ENCODE data around the gene ZSWIM1. TPM values are rescaled to one million over a fixed set of nuclear protein-coding genes. Genes with fewer than 3 reads are reported as not detected.

ZSWIM1 gene
- total RNA-seq, 1 donor from 2014 or later: 12.0 TPM

- H3K9me3 Mint-ChIP-seq: no peaks in the 10 kb centered on the region
- no peak for DNase-seq (ENCODE audit: low spot score in 2 of 2, unreplicated experiment in 2 of 2)
- H3K4me3 Mint-ChIP-seq: no peak overlapping the region
- H3K27ac Mint-ChIP-seq: no peak overlapping the region
- peaks cover 12% of the 10 kb centered on the region for H3K36me3 Mint-ChIP-seq
- peaks cover 13% of the 10 kb centered on the region for H3K4me1 Mint-ChIP-seq
- TF ChIP-seq CTCF (IDR thresholded peaks at IDR 0.05; ENCODE audit: unreplicated experiment): no peak
- H3K27me3 Mint-ChIP-seq (ENCODE audit: low read depth): no peaks in the 10 kb centered on the region
Measured at GRCh38 chr20:45886590-45887345, 5.7 kb downstream of the ZSWIM1 start.

GRCh38 chr20:45887346-45887715, 6.3 kb downstream of the ZSWIM1 start, which contains the start of gene SPATA25:
Gene SPATA25 (minus strand): TSS chr20:45887622. CDS start chr20:45887590, 32 bp downstream.
- Mint-ChIP-seq H3K27ac (no peak within 1 kb of the TSS), H3K27me3 (ENCODE audit: low read depth) (no peaks in the 10 kb centered on the region), H3K4me3 (no peak within 1 kb of the TSS), H3K4me1 (peaks cover 13% of the 10 kb centered on the region), H3K9me3 (no peaks in the 10 kb centered on the region), H3K36me3 (peaks cover 12% of the 10 kb centered on the region)
- DNase-seq (ENCODE audit: low spot score in 2 of 2, unreplicated experiment in 2 of 2): no peak
- no peak for TF ChIP-seq CTCF (IDR thresholded peaks at IDR 0.05; ENCODE audit: unreplicated experiment)

GRCh38 chr20:45888681-45889080, 7.7 kb downstream of the ZSWIM1 start:
- no peaks in the 10 kb centered on the region for H3K9me3 Mint-ChIP-seq
- no peak overlapping the region for H3K4me3 Mint-ChIP-seq
- no peak for TF ChIP-seq CTCF (IDR thresholded peaks at IDR 0.05; ENCODE audit: unreplicated experiment)
- no peaks in the 10 kb centered on the region for H3K27me3 Mint-ChIP-seq (ENCODE audit: low read depth)
- DNase-seq (ENCODE audit: low spot score in 2 of 2, unreplicated experiment in 2 of 2): no peak
- peaks cover 2% of the 10 kb centered on the region for H3K36me3 Mint-ChIP-seq
- peaks cover 14% of the 10 kb centered on the region for H3K4me1 Mint-ChIP-seq
- H3K27ac Mint-ChIP-seq: no peak overlapping the region

- TF ChIP-seq CTCF (IDR thresholded peaks at IDR 0.05; ENCODE audit: unreplicated experiment): peak; percentile 51
- Mint-ChIP-seq H3K27ac (peak overlapping the region; percentile 96), H3K27me3 (ENCODE audit: low read depth) (no peaks in the 10 kb centered on the region), H3K9me3 (no peaks in the 10 kb centered on the region), H3K4me1 (peaks cover 14% of the 10 kb centered on the region), H3K36me3 (peaks cover 2% of the 10 kb centered on the region), H3K4me3 (peak overlapping the region; percentile 92)
- DNase-seq (ENCODE audit: low spot score in 2 of 2, unreplicated experiment in 2 of 2): peak; percentile 70 to 83
Measured at GRCh38 chr20:45890077-45890984, 9.3 kb downstream of the ZSWIM1 start.

GRCh38 chr20:45890985-45891983, 10.3 kb downstream of the ZSWIM1 start, which contains the start of the genes CTSA and NEURL2:
Gene CTSA (plus strand): TSS chr20:45891335. CDS start chr20:45891569, 234 bp downstream.
Gene NEURL2 (minus strand): TSS chr20:45891208. CDS start chr20:45890991, 217 bp downstream.
- H3K27ac Mint-ChIP-seq: peak within 1 kb of the TSS; percentile 96
- H3K9me3 Mint-ChIP-seq: no peaks in the 10 kb centered on the region
- H3K36me3 Mint-ChIP-seq: peaks cover under 1% of the 10 kb centered on the region
- H3K4me1 Mint-ChIP-seq: peaks cover 14% of the 10 kb centered on the region
- no peak for TF ChIP-seq CTCF (IDR thresholded peaks at IDR 0.05; ENCODE audit: unreplicated experiment)
- no peaks in the 10 kb centered on the region for H3K27me3 Mint-ChIP-seq (ENCODE audit: low read depth)
- peak within 1 kb of the TSS; percentile 92 for H3K4me3 Mint-ChIP-seq
- DNase-seq (ENCODE audit: low spot score in 2 of 2, unreplicated experiment in 2 of 2): peak; percentile 63 to 80

Data from mesothelial cell of epicardium (in vitro differentiated cells).